Rectal smooth muscle tissue (tissue), 1 donor: ENCODE results near the gene GH2.
"Not testable (repeated sequence)": the region's sequence is repeated elsewhere in the genome, so short reads cannot be mapped to it uniquely, and the experiment has no call there.

Experiments
- H3K27ac ChIP-seq: one replicate; pipeline ENCODE4 v1.7.0; 2013; ENCODE audit warnings: low read depth, low read length, inconsistent platforms
- H3K27me3 ChIP-seq: one replicate; pipeline ENCODE4 v1.7.0; 2013; ENCODE audit warnings: low read length; ENCODE audit not compliant: control insufficient read depth, insufficient read depth
- H3K36me3 ChIP-seq: one replicate; pipeline ENCODE4 v1.7.0; 2013; ENCODE audit warnings: low read length; ENCODE audit not compliant: control insufficient read depth, insufficient read depth
- H3K4me1 ChIP-seq: one replicate; pipeline ENCODE4 v1.7.0; 2013; ENCODE audit warnings: low read length; ENCODE audit not compliant: control insufficient read depth, insufficient read depth
- H3K4me3 ChIP-seq: one replicate; pipeline ENCODE4 v1.7.0; 2013; ENCODE audit warnings: low read length
- H3K9ac ChIP-seq: one replicate; pipeline ENCODE4 v1.7.0; 2013; ENCODE audit warnings: low read length

The GH2 gene

DNA sequence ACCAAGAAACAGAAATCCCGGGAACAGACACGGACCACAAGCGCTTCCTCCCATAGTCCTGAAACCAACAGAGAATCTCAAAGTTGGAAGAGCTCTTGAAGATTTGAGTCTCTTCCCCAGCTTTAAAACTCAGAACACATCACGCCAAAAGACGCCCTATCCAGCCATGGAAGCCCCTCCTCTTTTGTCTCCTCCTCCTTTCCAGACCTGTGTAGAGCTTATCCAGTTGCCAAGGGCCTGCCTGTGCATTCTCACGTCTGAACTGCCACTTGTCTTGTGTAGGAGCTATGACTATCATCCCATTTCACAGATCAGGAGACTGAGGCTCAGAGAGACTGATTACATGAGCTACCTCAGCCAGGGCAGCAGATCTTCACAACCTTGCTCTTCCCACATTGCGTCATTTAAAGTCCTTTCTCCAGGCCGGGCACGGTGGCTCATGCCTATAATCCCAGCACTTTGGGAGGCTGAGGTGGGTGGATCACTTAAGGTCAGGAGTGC lies 932 bp upstream of the GH2 start:
- not testable (repeated sequence) for H3K4me1 ChIP-seq, H3K27ac ChIP-seq, H3K9ac ChIP-seq, H3K4me3 ChIP-seq, H3K27me3 ChIP-seq, H3K36me3 ChIP-seq

DNA sequence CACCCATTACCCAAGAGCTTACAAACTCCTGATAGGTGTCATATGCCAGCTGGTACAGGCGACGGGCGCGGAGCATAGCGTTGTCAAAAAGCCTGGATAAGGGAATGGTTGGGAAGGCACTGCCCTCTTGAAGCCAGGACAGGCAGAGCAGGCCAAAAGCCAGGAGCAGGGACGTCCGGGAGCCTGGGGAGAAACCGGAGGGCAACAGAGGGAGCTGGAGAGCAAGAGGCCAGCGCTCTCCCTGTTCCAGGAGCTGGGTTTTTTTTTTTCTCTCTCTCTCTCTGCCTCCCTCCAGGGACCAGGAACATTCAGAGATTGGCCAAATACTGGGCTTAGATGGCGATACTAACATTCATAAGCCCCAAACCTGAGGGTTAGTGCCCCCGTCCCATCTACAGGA lies 407 bp downstream of the GH2 start:
- not testable (repeated sequence) for H3K4me3 ChIP-seq, H3K27me3 ChIP-seq, H3K4me1 ChIP-seq, H3K9ac ChIP-seq, H3K36me3 ChIP-seq, H3K27ac ChIP-seq

DNA sequence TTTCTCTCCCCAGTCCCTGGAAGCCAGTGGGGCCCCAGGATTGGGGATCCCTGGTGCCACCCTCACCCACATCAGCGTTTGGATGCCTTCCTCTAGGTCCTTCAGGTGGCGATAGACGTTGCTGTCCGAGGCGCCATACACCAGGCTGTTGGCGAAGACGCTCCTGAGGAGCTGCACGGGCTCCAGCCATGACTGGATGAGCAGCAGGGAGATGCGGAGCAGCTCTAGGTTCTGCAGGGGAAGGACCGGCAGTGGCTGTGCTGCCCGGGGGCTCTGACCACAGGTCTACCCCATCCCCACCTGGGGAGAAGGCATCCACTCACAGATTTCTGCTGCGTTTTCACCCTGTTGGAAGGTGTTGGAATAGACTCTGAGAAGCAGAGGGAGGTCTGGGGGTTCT lies 1.0 kb downstream of the GH2 start:
- Histone ChIP-seq H3K9ac (no peak overlapping the region), H3K27me3 (no peaks in the 10 kb centered on the region), H3K4me3 (no peak overlapping the region), H3K27ac (no peak overlapping the region), H3K36me3 (no peaks in the 10 kb centered on the region), H3K4me1 (no peaks in the 10 kb centered on the region)

DNA sequence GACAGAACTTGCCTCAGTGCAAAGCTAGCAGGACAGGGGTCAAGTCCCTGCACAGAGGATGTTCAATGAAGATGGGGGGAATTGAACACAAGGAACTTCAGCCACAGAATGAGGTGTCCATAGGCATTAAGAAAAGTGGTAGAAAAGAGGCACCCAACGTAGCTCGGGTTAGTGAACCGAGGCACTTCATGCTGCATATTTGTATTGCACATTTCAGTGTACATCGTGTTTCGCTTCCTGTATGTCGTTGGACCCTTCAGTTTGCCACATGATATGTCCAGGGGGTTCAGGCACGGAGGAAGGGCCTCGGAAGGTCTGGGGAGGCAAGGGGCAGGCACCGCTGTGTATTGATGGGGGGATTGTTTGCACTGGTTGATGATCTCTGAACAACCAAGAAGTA lies 3.3 kb downstream of the GH2 start:
- not testable (repeated sequence) for H3K27me3 ChIP-seq, H3K36me3 ChIP-seq, H3K9ac ChIP-seq, H3K4me3 ChIP-seq, H3K27ac ChIP-seq, H3K4me1 ChIP-seq

DNA sequence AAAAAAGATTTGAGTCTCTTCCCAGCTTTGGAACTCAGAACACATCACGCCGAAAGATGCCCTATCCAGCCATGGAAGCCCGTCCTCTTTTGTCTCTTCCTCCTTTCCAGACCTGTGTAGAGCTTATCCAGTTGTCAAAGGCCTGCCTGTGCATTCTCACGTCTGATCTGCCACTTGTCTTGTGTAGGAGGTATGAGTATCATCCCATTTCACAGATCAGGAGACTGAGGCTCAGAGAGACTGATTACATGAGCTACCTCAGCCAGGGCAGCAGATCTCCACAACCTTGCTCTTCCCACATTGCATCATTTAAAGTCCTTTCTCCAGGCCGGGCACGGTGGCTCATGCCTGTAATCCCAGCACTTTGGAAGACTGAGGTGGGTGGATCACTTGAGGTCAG lies 7.1 kb downstream of the GH2 start:
- H3K4me1 ChIP-seq, H3K9ac ChIP-seq, H3K27ac ChIP-seq, H3K36me3 ChIP-seq, H3K4me3 ChIP-seq, H3K27me3 ChIP-seq: not testable (repeated sequence)

DNA sequence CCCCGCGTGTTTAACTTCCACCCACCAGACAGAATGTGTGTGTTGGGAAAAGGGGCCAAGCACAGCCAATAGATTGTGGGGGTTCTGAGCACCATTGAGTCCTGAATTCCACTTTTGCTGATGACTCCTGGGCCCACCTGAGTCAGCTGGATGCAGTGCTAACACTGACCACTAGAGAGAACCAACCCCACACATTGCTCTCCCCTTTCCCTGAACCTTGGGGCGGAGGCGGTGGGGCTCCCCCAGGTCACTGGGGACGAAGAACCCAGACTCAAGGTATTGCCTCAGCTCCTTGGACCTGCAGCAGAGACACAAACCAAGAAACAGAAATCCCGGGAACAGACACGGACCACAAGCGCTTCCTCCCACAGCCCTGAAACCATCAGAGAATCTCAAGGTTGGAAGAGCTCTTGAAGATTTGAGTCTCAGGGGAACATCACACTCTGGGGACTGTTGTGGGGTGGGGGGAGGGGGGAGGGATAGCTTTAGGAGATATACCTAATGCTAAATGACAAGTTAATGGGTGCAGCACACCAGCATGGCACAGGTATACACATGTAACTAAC lies 7.6 kb downstream of the GH2 start:
- not testable (repeated sequence) for H3K4me3 ChIP-seq, H3K27ac ChIP-seq, H3K4me1 ChIP-seq, H3K36me3 ChIP-seq, H3K9ac ChIP-seq, H3K27me3 ChIP-seq

DNA sequence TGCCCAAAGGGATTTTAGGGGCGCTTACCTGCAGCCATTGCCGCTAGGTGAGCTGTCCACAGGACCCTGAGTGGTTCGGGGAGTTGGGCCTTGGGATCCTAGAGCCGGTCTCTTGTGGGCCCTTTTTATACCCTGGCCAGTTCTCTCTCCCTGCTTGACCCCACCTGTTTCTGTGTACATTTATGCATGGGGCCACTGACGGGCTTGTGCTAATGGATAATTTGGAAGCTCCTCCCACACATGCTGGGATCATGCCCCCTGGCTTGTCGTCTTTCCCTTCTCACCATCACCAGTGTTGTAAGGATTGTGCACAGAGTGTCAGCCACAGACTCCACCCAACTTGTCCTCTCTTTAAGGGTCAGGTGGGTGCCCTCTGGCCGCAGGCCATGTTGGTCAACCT lies 8.2 kb downstream of the GH2 start, which contains the start of gene CSH2:
Gene CSH2 (minus strand): TSS at position 101 of the 400 bp plus-strand sequence. CDS start 63 bp downstream, at position 38.
- H3K4me3 ChIP-seq, H3K27me3 ChIP-seq, H3K27ac ChIP-seq, H3K4me1 ChIP-seq, H3K9ac ChIP-seq, H3K36me3 ChIP-seq: not testable (repeated sequence)

DNA sequence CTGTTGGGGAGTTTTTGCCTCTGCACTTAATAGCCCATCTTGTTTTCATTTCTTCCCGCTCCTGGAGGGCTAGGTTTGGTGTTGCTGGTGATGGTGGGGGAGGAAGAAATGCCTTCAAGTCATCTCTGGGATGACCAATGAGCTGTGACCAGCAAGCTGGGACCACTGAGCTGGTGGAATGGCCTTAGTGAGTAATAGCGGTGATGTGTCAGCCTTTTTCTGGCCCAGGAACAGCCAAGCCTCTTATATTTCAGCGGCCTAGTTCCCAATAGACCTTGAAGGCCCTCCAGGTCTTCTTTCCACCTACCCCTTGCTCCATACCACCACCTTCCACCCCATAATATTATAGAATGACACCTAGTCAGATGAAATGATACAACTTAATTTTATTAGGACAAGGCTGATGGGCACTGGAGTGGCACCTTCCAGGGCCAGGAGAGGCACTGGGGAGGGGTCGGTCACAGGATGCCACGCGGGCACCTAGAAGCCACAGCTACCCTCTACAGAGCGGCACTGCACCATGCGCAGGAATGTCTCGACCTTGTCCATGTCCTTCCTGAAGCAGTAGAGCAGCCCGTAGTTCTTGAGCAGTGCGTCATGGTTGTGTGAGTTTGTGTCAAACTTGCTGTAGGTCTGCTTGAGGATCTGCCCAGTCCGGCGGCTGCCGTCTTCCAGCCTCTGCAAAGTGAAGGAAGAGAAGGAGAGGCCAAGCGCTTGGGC lies 9.9 kb downstream of the GH2 start:
- H3K36me3 ChIP-seq, H3K4me3 ChIP-seq, H3K27ac ChIP-seq: not testable (repeated sequence)

DNA sequence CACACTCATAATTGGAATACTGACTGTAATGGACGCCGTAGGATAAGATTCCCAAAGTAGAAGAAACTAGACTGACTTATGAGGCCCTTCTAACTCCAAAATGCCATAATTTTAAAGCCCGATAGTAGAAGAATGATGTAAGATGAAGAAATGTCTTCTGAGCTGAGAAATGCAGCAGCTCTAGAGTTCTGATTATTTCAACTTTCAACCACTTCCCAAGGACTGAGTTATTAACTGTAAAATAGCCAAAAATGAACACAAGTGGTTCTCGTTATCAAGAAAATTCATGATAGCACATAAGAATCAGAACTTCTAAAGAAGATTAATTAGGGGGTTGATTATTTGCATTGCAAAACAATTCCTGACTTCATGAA lies 11.5 kb downstream of the GH2 start:
- H3K36me3 ChIP-seq, H3K4me3 ChIP-seq, H3K4me1 ChIP-seq, H3K27ac ChIP-seq, H3K9ac ChIP-seq, H3K27me3 ChIP-seq: not testable (repeated sequence)

More for the DNA sequence above, 9.9 kb downstream of the GH2 start:
- H3K9ac ChIP-seq, H3K27me3 ChIP-seq, H3K4me1 ChIP-seq: not testable (repeated sequence)

DNA sequence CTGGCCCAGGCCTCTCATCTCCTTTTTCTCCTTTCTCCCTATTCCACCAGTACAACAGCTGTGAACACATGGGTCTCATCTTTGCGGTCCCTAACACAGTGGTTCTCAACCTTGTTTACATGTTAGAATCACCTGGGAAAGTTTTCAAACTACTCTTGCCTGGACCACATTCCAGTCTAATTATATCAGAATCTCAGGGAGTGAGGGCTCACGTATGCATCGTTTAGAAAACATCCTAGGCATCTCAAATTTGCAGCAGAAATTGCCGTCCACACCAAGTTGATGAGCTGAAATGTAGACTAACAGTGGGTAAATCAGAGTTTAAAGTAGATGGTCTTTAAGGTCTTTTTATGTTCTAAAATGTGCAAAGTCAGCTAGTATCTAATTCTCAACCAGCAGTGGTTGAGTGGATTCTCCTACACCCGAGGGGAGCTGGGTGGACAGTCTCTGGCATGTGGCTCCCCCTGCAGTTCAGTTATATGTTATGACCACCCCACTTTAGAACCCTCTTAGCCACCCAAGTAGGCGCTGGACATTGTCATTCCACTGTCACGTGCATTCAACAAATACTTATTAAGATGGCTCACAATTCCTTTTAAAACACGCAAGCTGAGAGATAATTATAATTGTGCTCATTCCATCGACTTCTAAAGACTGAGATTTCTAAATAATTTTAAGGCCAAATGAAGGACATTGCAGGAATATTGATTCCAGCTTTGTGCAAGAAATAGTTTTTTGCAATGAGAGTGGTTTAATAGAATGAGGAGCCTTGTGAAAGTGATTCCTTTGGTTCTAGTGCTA lies 12.1 kb downstream of the GH2 start:
- not testable (repeated sequence) for H3K36me3 ChIP-seq, H3K9ac ChIP-seq, H3K27me3 ChIP-seq, H3K4me3 ChIP-seq, H3K27ac ChIP-seq, H3K4me1 ChIP-seq

DNA sequence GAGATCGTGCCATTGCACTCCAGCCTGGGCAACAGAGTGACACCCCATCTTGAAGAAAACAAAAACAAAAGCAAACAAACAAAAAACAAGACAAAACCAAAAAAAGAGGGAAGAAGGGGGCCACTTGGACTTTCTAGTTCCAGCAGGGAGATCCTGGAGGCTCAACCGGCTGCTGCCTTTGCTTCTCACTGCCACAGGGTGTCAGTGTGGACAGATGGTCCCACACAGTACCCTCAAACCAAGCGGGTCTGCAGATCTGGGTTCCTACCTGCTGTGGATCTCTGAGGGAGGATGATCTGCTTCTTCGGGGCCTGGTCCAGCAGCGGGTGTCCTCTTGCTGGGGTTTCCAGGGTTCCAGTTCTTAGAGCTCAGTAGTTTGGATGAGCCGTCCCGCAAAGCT lies 15.1 kb downstream of the GH2 start:
- H3K27ac ChIP-seq, H3K9ac ChIP-seq, H3K4me3 ChIP-seq, H3K36me3 ChIP-seq, H3K27me3 ChIP-seq, H3K4me1 ChIP-seq: not testable (repeated sequence)

DNA sequence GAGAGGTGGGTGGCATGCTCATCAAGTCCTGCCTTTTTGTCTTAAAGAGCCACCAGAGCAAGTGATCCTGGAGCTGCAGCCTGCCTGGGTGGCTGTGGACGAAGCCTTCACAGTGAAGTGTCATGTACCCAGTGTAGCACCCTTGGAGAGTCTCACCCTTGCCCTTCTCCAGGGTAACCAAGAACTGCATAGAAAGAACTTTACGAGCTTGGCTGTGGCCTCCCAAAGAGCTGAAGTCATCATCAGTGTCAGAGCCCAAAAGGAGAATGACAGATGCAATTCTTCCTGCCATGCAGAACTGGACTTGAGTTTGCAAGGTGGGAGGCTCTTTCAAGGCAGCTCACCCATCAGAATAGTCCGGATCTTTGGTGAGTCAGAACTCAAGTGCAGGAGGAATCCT lies 22.5 kb downstream of the GH2 start:
- Histone ChIP-seq H3K4me1 (no peaks in the 10 kb centered on the region), H3K27ac (no peak overlapping the region), H3K36me3 (no peaks in the 10 kb centered on the region), H3K27me3 (no peaks in the 10 kb centered on the region), H3K9ac (no peak overlapping the region), H3K4me3 (no peak overlapping the region)

DNA sequence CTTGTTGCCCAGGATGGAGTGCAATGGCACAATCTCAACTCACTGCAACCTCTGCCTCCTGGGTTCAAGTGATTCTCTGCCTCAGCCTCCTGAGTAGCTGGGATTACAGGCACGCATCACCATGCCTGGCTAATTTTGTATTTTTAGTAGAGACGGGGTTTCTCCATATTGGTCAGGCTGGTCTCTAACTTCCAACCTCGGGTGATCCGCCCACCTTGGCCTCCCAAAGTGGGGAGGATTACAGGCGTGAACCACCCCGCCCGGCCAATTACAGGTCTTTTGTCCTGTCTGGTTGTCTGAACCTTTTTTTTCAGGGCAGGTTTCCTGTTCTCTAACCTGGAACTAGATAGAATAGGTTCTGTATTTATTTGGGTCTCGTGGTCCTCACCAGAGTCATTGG lies 25.3 kb downstream of the GH2 start:
- H3K9ac ChIP-seq, H3K4me3 ChIP-seq, H3K4me1 ChIP-seq, H3K27ac ChIP-seq, H3K27me3 ChIP-seq, H3K36me3 ChIP-seq: not testable (repeated sequence)
